ELR (cell line): ENCODE measurements around the gene GNAO1.
A peak's percentile ranks its signal among the peaks of the same experiment; 100 is the strongest.

Source experiments
- DNase-seq: peaks from one replicate; pipeline ENCODE4 v3.0.0-alpha.2; 2015; ENCODE audit warnings: low read depth

Gene GNAO1

GRCh38 chr16:56266641-56267607 is 75.6 kb downstream of the GNAO1 start:
- DNase-seq: no peak

- DNase-seq: no peak
Measured at GRCh38 chr16:56267888-56268287, 76.6 kb downstream of the GNAO1 start.

GRCh38 chr16:56268799-56269198 is 77.5 kb downstream of the GNAO1 start:
- DNase-seq: no peak

- DNase-seq: no peak
Measured at GRCh38 chr16:56269281-56269680, 78.0 kb downstream of the GNAO1 start.

GRCh38 chr16:56269811-56270684 is 78.8 kb downstream of the GNAO1 start:
- DNase-seq: peak; percentile 72

GRCh38 chr16:56270828-56271227 is 79.5 kb downstream of the GNAO1 start:
- DNase-seq: no peak

- no peak for DNase-seq
Measured at GRCh38 chr16:56272583-56272894, 81.2 kb downstream of the GNAO1 start.

GRCh38 chr16:56273615-56274014 is 82.3 kb downstream of the GNAO1 start:
- DNase-seq: no peak

- no peak for DNase-seq
Measured at GRCh38 chr16:56274369-56274768, 83.1 kb downstream of the GNAO1 start.

GRCh38 chr16:56275076-56275475 is 83.8 kb downstream of the GNAO1 start:
- DNase-seq: peak; percentile 17

- DNase-seq: no peak
Measured at GRCh38 chr16:56275801-56276200, 84.5 kb downstream of the GNAO1 start.

GRCh38 chr16:56277075-56277474 is 85.8 kb downstream of the GNAO1 start:
- DNase-seq: peak; percentile 38

GRCh38 chr16:56278196-56278855 is 87.0 kb downstream of the GNAO1 start:
- no peak for DNase-seq

- DNase-seq: no peak
Measured at GRCh38 chr16:56279132-56279531, 87.8 kb downstream of the GNAO1 start.

GRCh38 chr16:56279914-56280313 is 88.6 kb downstream of the GNAO1 start:
- no peak for DNase-seq

- peak; percentile 54 for DNase-seq
Measured at GRCh38 chr16:56281249-56281805, 90.0 kb downstream of the GNAO1 start.

GRCh38 chr16:56282451-56282850 is 91.2 kb downstream of the GNAO1 start:
- no peak for DNase-seq

- DNase-seq: no peak
Measured at GRCh38 chr16:56284521-56284920, 93.2 kb downstream of the GNAO1 start.

GRCh38 chr16:56286809-56287208 is 95.5 kb downstream of the GNAO1 start:
- peak; percentile 71 for DNase-seq

- no peak for DNase-seq
Measured at GRCh38 chr16:56288019-56288418, 96.7 kb downstream of the GNAO1 start.

- DNase-seq: no peak
Measured at GRCh38 chr16:56289416-56289815, 98.1 kb downstream of the GNAO1 start.

- DNase-seq: no peak
Measured at GRCh38 chr16:56289862-56290261, 98.6 kb downstream of the GNAO1 start.
